SK-N-SH treated with all-trans-retinoic acid at 6 μM for 48 hours (cell line): ENCODE measurements around the gene TECR.

Experiments used
- ATAC-seq: fragments of 200-7000 bp; cut with Tn5 transposase; 3 replicates; pipeline ENCODE4 v1.9.1; 2020; ENCODE audit warnings: mild to moderate bottlenecking, moderate library complexity
- ARNTL ChIP-seq: fragments of 450-650 bp; formaldehyde crosslinking; IDR thresholded peaks from 2 replicates; pipeline ENCODE4 v1.5.0; 2020; ENCODE audit warnings: low read depth, mild to moderate bottlenecking, moderate library complexity, borderline replicate concordance
- CSDC2 ChIP-seq: fragments of 250-450 bp; sonication (Bioruptor Pico); IDR thresholded peaks from 2 replicates; pipeline ENCODE4 v1.5.0; 2020; ENCODE audit warnings: mild to moderate bottlenecking, moderate library complexity
- ESRRG ChIP-seq: fragments of 250-450 bp; sonication (Bioruptor Pico); IDR thresholded peaks from 2 replicates; pipeline ENCODE4 v1.6.1; 2021; ENCODE audit warnings: mild to moderate bottlenecking
- GLIS3 ChIP-seq: fragments of 250-450 bp; sonication (Bioruptor Pico); IDR thresholded peaks from 2 replicates; pipeline ENCODE4 v1.5.0; 2020; ENCODE audit warnings: mild to moderate bottlenecking, moderate library complexity
- ISL1 ChIP-seq: fragments of 250-450 bp; sonication (Bioruptor Pico); IDR thresholded peaks from 2 replicates; pipeline ENCODE4 v2.1.2; 2022; ENCODE audit warnings: mild to moderate bottlenecking, moderate library complexity
- OSR1 ChIP-seq: fragments of 250-450 bp; sonication (Bioruptor Pico); IDR thresholded peaks from 2 replicates; pipeline ENCODE4 v1.8.0; 2022; ENCODE audit warnings: moderate library complexity, mild to moderate bottlenecking, inconsistent platforms
- SNAI2 ChIP-seq: fragments of 250-450 bp; sonication (Bioruptor Pico); IDR thresholded peaks from 2 replicates; pipeline ENCODE4 v1.5.0; 2020; ENCODE audit warnings: mild to moderate bottlenecking, moderate library complexity
- TCF4 ChIP-seq: fragments of 250-450 bp; sonication (Bioruptor Pico); IDR thresholded peaks from 2 replicates; pipeline ENCODE4 v1.8.0; 2021; ENCODE audit warnings: mild to moderate bottlenecking, moderate library complexity, borderline replicate concordance
- TOX ChIP-seq: fragments of 250-450 bp; sonication (Bioruptor Pico); IDR thresholded peaks from 2 replicates; pipeline ENCODE4 v1.8.0; 2021; ENCODE audit warnings: mild to moderate bottlenecking, moderate library complexity, borderline replicate concordance
- ZC3H10 ChIP-seq: fragments of 250-450 bp; sonication (Bioruptor Pico); IDR thresholded peaks from 2 replicates; pipeline ENCODE4 v1.5.1; 2021; ENCODE audit warnings: mild to moderate bottlenecking, moderate library complexity
- ZFP30 ChIP-seq: fragments of 450-650 bp; formaldehyde crosslinking; IDR thresholded peaks from 2 replicates; pipeline ENCODE4 v1.5.0; 2022; ENCODE audit warnings: mild to moderate bottlenecking, moderate library complexity
- ZNF565 ChIP-seq: fragments of 450-650 bp; formaldehyde crosslinking; conservative IDR thresholded peaks from 2 replicates; pipeline ENCODE4 v1.5.0; 2020; ENCODE audit warnings: low read depth, mild to moderate bottlenecking, moderate library complexity
- ZNF8 ChIP-seq: fragments of 450-650 bp; formaldehyde crosslinking; IDR thresholded peaks from 2 replicates; pipeline ENCODE4 v1.5.0; 2020; ENCODE audit warnings: mild to moderate bottlenecking, moderate library complexity
- TF ChIP-seq, protein P1 (sequence below): fragments of 250-450 bp; sonication (Bioruptor Pico); IDR thresholded peaks from 2 replicates; pipeline ENCODE4 v1.5.0; 2020; ENCODE audit warnings: mild to moderate bottlenecking, moderate library complexity
- TF ChIP-seq, protein P2 (sequence below): fragments of 250-450 bp; sonication (Bioruptor Pico); IDR thresholded peaks from 2 replicates; pipeline ENCODE4 v1.5.1; 2021; ENCODE audit warnings: mild to moderate bottlenecking, moderate library complexity
- TF ChIP-seq, protein P3 (sequence below): fragments of 250-450 bp; sonication (Bioruptor Pico); IDR thresholded peaks from 2 replicates; pipeline ENCODE4 v1.8.0; 2020; ENCODE audit warnings: mild to moderate bottlenecking, moderate library complexity, borderline replicate concordance

The TECR gene

DNA sequence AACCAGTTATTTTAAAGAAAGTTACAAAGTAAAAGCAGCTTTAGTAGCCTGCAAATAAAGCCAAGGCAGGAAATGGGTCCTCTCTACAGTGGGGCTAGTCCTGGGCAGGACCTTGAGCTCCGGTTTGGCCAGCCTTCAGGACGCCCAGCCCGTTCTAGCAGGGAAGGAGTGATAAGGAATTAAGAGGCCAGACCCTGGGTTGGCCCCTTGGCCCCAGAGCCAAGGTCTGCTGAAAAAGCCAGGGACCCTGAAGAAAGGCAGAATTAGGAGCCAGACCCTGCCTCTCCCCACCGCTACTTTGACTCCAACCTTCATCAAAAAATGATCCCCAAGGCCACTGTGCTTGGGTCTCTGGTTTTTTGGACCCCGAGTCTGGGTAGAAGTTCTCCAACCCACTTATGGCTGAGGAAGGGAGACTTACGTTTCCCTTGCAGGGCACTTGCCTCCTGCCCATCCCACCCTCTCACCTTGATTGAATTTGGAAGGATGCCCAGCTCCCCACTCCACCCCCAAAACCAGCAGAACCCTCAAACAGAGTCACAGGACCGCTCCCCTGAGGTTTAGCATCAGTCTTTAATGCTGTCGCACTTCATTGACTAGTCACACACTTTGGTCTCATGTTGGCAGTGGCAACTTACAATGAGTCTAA lies 15.1 kb upstream of the TECR start (continued):
- TF ChIP-seq, protein P1, sequence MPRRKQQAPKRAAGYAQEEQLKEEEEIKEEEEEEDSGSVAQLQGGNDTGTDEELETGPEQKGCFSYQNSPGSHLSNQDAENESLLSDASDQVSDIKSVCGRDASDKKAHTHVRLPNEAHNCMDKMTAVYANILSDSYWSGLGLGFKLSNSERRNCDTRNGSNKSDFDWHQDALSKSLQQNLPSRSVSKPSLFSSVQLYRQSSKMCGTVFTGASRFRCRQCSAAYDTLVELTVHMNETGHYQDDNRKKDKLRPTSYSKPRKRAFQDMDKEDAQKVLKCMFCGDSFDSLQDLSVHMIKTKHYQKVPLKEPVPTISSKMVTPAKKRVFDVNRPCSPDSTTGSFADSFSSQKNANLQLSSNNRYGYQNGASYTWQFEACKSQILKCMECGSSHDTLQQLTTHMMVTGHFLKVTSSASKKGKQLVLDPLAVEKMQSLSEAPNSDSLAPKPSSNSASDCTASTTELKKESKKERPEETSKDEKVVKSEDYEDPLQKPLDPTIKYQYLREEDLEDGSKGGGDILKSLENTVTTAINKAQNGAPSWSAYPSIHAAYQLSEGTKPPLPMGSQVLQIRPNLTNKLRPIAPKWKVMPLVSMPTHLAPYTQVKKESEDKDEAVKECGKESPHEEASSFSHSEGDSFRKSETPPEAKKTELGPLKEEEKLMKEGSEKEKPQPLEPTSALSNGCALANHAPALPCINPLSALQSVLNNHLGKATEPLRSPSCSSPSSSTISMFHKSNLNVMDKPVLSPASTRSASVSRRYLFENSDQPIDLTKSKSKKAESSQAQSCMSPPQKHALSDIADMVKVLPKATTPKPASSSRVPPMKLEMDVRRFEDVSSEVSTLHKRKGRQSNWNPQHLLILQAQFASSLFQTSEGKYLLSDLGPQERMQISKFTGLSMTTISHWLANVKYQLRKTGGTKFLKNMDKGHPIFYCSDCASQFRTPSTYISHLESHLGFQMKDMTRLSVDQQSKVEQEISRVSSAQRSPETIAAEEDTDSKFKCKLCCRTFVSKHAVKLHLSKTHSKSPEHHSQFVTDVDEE (CRISPR knock-in tag) = no peak
- TF ChIP-seq ZNF8 (CRISPR knock-in tag) = no peak
- TF ChIP-seq OSR1 (CRISPR knock-in tag) = no peak
- no peak for TF ChIP-seq TOX (CRISPR knock-in tag)
- TF ChIP-seq CSDC2 (CRISPR knock-in tag) = no peak
- TF ChIP-seq, protein P2, sequence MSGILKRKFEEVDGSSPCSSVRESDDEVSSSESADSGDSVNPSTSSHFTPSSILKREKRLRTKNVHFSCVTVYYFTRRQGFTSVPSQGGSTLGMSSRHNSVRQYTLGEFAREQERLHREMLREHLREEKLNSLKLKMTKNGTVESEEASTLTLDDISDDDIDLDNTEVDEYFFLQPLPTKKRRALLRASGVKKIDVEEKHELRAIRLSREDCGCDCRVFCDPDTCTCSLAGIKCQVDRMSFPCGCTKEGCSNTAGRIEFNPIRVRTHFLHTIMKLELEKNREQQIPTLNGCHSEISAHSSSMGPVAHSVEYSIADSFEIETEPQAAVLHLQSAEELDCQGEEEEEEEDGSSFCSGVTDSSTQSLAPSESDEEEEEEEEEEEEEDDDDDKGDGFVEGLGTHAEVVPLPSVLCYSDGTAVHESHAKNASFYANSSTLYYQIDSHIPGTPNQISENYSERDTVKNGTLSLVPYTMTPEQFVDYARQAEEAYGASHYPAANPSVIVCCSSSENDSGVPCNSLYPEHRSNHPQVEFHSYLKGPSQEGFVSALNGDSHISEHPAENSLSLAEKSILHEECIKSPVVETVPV (CRISPR knock-in tag) = no peak
- TF ChIP-seq ARNTL = no peak
- no peak for TF ChIP-seq ESRRG

DNA sequence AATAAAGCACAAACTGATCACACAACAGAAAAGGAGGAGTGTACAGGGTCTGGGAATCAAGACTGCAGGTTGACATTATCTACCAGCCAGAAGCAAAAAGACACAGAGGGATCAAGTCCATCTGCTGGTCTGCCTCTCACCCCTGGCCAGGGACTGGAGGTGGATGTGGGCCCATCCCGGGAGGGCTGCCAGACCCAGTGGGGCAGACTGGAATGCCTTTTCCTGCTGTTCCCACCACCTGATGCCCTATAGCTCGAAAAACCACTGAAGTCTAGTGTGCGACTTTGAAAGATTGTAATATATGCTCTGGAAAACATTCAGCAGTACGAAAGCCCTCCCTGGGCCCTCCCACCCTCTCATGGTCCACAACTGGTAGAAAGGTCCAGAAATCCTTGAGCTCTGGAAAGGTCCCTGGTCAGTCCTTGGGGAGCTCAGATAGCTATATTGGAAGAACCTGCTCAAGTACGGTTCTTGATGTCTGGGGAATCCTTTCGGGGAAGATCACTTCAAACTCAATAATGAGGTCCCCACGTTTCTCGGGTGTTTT lies 13.8 kb upstream of the TECR start:
- TF ChIP-seq TOX (CRISPR knock-in tag) = no peak
- TF ChIP-seq, protein P2 (CRISPR knock-in tag) = no peak
- TF ChIP-seq SNAI2 (CRISPR knock-in tag) = no peak
- no peak for ATAC-seq

DNA sequence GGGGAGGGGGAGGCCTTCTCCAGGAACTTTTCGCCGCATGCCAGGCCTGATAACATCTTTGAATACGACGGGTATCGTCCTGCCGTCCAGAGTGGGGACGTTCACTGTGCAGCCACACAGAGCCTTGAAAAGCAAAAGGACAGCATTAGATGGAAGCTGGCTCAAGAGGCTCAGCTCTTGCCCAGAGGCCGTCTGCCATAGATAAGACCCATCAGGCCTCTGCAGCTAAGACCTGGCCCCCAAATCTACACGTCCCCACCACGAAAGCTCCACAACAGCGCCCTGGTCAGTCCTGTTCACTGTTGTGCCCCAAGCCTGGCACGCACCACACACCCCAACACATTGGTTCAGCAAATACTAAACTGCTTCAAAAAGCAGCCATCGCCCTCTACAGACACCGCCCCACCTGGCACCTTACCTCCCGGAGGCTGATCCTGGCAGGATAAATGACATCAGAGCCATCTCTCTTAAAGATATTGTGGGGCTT lies 13.3 kb upstream of the TECR start:
- no peak for TF ChIP-seq ZFP30
- no peak for TF ChIP-seq GLIS3 (CRISPR knock-in tag)
- TF ChIP-seq, protein P3, sequence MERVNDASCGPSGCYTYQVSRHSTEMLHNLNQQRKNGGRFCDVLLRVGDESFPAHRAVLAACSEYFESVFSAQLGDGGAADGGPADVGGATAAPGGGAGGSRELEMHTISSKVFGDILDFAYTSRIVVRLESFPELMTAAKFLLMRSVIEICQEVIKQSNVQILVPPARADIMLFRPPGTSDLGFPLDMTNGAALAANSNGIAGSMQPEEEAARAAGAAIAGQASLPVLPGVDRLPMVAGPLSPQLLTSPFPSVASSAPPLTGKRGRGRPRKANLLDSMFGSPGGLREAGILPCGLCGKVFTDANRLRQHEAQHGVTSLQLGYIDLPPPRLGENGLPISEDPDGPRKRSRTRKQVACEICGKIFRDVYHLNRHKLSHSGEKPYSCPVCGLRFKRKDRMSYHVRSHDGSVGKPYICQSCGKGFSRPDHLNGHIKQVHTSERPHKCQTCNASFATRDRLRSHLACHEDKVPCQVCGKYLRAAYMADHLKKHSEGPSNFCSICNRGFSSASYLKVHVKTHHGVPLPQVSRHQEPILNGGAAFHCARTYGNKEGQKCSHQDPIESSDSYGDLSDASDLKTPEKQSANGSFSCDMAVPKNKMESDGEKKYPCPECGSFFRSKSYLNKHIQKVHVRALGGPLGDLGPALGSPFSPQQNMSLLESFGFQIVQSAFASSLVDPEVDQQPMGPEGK (CRISPR knock-in tag) = no peak
- no peak for TF ChIP-seq ESRRG
- TF ChIP-seq ZC3H10 = no peak
- no peak for ATAC-seq

DNA sequence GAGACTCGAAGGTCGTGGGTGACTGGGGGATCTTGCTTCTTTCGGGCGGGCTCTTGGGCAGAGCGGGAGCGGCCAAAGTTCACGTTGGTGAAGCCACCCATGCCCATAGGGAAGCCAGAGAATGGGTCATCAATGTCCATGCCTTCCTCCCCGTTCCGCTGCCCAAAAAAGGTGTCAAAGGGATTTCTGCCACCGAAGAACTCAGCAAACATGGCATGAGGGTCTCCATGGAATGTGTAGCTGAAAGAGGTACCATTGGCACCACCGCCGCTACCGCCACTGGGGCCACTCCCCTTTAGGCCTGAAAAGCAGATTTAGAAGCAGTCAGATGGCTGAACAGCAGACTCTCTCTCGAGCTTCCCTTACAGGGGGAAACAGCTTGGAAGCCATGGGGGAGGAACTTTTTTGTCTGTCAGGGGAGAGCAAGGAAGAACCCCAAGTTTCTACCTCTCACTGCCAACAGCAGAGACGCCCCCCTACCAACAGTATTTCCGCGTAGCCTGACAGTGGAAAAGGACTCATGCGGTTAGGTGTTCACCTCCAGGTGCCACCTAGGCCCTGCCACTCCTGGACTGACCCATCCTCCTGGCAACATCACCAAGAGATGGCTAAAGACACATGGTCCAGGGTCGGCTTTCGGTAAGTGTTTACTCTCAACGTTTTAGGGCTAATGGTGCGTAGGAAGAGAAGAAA lies 12.5 kb upstream of the TECR start:
- no peak for ATAC-seq
- no peak for TF ChIP-seq ISL1 (CRISPR knock-in tag)

DNA sequence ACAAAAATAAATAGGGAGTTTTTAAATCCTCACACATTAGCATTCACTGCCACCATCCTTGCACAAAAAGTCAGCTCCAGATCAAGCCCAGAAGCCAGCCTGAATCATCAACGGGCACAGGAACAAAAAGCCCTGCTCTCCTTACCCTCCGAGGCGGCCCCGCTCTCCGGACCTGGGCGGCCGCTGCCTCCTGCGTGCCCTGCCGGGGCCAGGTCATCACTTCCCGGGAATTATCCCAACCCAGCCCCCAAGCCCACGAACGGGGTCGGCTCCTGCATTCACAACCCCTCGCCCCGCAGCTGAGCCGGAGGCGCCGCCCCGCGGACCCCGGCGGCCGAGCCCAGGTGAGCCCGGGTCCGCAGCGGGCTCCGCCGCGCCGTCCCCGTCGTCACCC lies 12.0 kb upstream of the TECR start:
- no peak; the same call in 2 of the 3 replicates for ATAC-seq
- TF ChIP-seq, protein P3 (CRISPR knock-in tag) = no peak
- no peak for TF ChIP-seq ZNF565
- TF ChIP-seq, protein P2 (CRISPR knock-in tag) = no peak
- TF ChIP-seq SNAI2 (CRISPR knock-in tag) = no peak
- TF ChIP-seq, protein P1 (CRISPR knock-in tag) = no peak
- no peak for TF ChIP-seq ZFP30
- no peak for TF ChIP-seq ARNTL
- TF ChIP-seq TCF4 (CRISPR knock-in tag) = no peak
